Chondrocyte (in vitro differentiated cells): Measurements from ENCODE around the gene SLC8A1. TPM values are rescaled to one million over a fixed set of nuclear protein-coding genes. Genes with fewer than 3 reads are reported as not detected.

Experiments
- DNase-seq: peaks from one replicate; pipeline ENCODE4 v3.0.0; 2021; ENCODE audit warnings: mixed read lengths, low spot score
- H3K27ac Mint-ChIP-seq: one replicate; pipeline ENCODE4 v1.8.0; 2021; ENCODE audit warnings: mild to moderate bottlenecking, moderate library complexity, mixed read lengths; ENCODE audit not compliant: unreplicated experiment
- H3K27me3 Mint-ChIP-seq: 2 replicates; pipeline ENCODE4 v1.8.0; 2021; ENCODE audit warnings: low read depth, mixed read lengths
- H3K36me3 Mint-ChIP-seq: 2 replicates; pipeline ENCODE4 v1.8.0; 2021; ENCODE audit warnings: low read depth, mixed read lengths
- H3K4me1 Mint-ChIP-seq: 2 replicates; pipeline ENCODE4 v1.8.0; 2021; ENCODE audit warnings: low read depth, mild to moderate bottlenecking, mixed read lengths
- H3K4me3 Mint-ChIP-seq: one replicate; pipeline ENCODE4 v1.8.0; 2021; ENCODE audit warnings: mild to moderate bottlenecking, moderate library complexity, mixed read lengths; ENCODE audit not compliant: unreplicated experiment
- H3K9me3 Mint-ChIP-seq: 2 replicates; pipeline ENCODE4 v1.8.0; 2021; ENCODE audit warnings: low read depth, mixed read lengths
- CTCF ChIP-seq: fragments of 200-600 bp; sonication (generic); IDR thresholded peaks from 2 replicates; pipeline ENCODE4 v1.5.0; 2021; ENCODE audit warnings: antibody characterized with exemption, mild to moderate bottlenecking, moderate library complexity
- total RNA-seq: library from RNA; stranded (reverse); gene quantifications from 3 replicates; pipeline ENCODE4 v1.2.1, GENCODE V29; 2021

SLC8A1 gene
- total RNA-seq, 1 donor from 2014 or later: 53.7 TPM

- peaks cover 2% of the 10 kb centered on the region for H3K36me3 Mint-ChIP-seq
- H3K27me3 Mint-ChIP-seq: no peaks in the 10 kb centered on the region
- H3K4me3 Mint-ChIP-seq: no peak overlapping the region
- peaks cover 4% of the 10 kb centered on the region for H3K9me3 Mint-ChIP-seq
- TF ChIP-seq CTCF: no peak
- H3K4me1 Mint-ChIP-seq: peaks cover 37% of the 10 kb centered on the region
- peak overlapping the region; percentile 86 for H3K27ac Mint-ChIP-seq
- DNase-seq: no peak
These were observed 136.2 kb downstream of the SLC8A1 start for GRCh38 chr2:40315683-40316082.

- H3K4me1 Mint-ChIP-seq: peaks cover 20% of the 10 kb centered on the region
- no peak for DNase-seq
- no peak overlapping the region for H3K27ac Mint-ChIP-seq
- no peak for TF ChIP-seq CTCF
- no peak overlapping the region for H3K4me3 Mint-ChIP-seq
- peaks cover 4% of the 10 kb centered on the region for H3K36me3 Mint-ChIP-seq
- no peaks in the 10 kb centered on the region for H3K27me3 Mint-ChIP-seq
- peaks cover 8% of the 10 kb centered on the region for H3K9me3 Mint-ChIP-seq
These were observed 140.9 kb downstream of the SLC8A1 start for GRCh38 chr2:40311026-40311425.

GRCh38 chr2:40310303-40310702 lies 141.6 kb downstream of the SLC8A1 start:
- no peaks in the 10 kb centered on the region for H3K27me3 Mint-ChIP-seq
- H3K4me3 Mint-ChIP-seq: no peak overlapping the region
- peaks cover 8% of the 10 kb centered on the region for H3K9me3 Mint-ChIP-seq
- H3K4me1 Mint-ChIP-seq: peaks cover 18% of the 10 kb centered on the region
- no peak for DNase-seq
- TF ChIP-seq CTCF: no peak
- H3K27ac Mint-ChIP-seq: no peak overlapping the region
- H3K36me3 Mint-ChIP-seq: peaks cover 4% of the 10 kb centered on the region

- no peak for DNase-seq
- H3K36me3 Mint-ChIP-seq: peaks cover 2% of the 10 kb centered on the region
- peak overlapping the region; percentile 66 for H3K27ac Mint-ChIP-seq
- no peak overlapping the region for H3K4me3 Mint-ChIP-seq
- no peak for TF ChIP-seq CTCF
- H3K9me3 Mint-ChIP-seq: peaks cover 4% of the 10 kb centered on the region
- H3K27me3 Mint-ChIP-seq: no peaks in the 10 kb centered on the region
- peaks cover 53% of the 10 kb centered on the region for H3K4me1 Mint-ChIP-seq
These were observed 147.6 kb downstream of the SLC8A1 start for GRCh38 chr2:40304340-40304739.

- H3K4me1 Mint-ChIP-seq: peaks cover 53% of the 10 kb centered on the region
- DNase-seq: no peak
- no peaks in the 10 kb centered on the region for H3K27me3 Mint-ChIP-seq
- peaks cover 2% of the 10 kb centered on the region for H3K36me3 Mint-ChIP-seq
- no peak overlapping the region for H3K4me3 Mint-ChIP-seq
- no peak for TF ChIP-seq CTCF
- H3K9me3 Mint-ChIP-seq: peaks cover 4% of the 10 kb centered on the region
- H3K27ac Mint-ChIP-seq: no peak overlapping the region
These were observed 148.1 kb downstream of the SLC8A1 start for GRCh38 chr2:40303746-40304145.
